Superior temporal gyrus (tissue), 1 donor: ENCODE measurements around the gene MACROD2.
"Not testable (repeated sequence)": the region's sequence is repeated elsewhere in the genome, so short reads cannot be mapped to it uniquely, and the experiment has no call there.

ENCODE experiments used
- DNase-seq: peaks from one replicate; pipeline ENCODE4 v3.0.0-alpha.2; 2016; ENCODE audit errors: extremely low spot score

MACROD2 gene

DNA sequence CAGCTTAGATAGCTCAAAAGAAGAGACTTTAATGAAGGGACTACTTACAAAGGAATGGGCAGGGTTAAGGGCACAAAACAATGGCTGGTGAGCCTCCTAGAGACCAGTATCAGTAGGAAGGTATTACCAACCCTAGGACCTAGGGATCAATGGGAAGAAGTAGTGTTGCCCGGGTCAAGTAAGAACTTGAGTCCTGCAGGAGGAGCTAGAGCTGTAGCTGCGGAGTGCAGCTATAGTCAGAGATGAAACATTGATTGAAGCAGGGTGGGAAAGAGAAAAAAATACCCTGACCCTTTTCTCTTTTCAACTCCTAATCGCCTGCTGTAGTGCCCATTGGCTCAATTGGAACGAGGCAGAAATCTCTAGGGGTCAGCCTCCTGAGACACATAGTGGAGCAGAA, 198.1 kb downstream of the MACROD2 start:
- no peak for DNase-seq

- no peak for DNase-seq
Measured at GRCh38 chr20:14193885-14194284, 198.6 kb downstream of the MACROD2 start.

GRCh38 chr20:14197097-14197496, 201.8 kb downstream of the MACROD2 start:
- no peak for DNase-seq

DNA sequence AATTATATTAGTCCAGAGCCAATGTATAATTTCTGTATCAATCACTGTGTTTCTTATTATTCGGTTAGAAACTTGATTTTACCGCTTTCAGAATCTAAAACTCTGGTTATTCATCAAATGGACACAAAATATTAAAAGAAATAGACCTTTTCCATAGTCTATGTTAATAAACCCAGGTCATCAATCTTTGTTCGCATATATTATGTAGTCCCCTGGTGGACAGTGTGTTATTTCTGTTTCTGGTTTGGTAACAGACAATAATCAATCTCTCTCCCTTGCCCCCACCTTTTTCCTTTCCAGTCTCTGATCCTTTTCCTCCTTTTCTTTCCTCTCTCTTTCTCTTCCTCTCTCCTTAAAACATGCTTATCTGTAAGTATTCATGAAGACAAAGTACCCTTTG, 203.1 kb downstream of the MACROD2 start:
- no peak for DNase-seq

DNA sequence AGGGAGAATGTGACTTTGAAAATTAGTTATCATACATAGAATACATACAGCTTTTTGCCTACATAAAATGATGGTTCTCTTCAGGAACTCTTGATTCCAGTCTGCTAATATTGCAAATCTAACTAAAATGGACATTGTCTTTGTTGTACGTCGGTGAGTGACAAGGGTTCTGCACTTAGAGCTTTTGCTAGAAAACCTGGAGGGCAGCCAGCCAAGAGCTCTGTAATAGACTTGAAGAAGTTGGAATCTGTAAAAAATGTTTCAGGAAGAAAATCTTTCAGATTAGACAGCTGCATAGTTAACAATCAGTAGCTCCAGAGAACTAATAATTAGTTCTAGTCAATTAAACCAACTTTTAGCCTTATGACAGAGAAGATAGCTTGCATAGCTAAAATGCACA, 203.8 kb downstream of the MACROD2 start:
- DNase-seq = no peak

DNA sequence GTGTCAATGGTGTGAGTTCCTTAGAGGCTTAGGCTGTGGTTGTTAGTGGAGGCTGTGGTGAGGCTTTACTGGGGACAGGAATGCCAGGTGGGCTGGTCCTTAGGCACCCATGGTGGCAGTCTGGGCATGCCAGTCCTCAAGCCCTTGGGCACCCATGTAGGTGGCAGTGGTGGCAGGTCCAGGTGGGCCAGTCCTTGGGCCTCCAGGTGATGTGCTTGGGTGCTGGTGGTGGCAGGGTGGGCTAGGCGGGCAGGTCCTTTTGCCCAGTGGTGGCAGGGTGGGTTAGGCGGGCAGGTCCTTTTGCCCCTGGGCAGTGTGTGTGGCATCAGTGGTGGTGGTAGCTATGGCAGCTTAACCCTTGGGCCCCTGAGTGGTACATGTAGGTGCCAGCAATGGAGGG, 208.3 kb downstream of the MACROD2 start:
- DNase-seq = no peak

DNA sequence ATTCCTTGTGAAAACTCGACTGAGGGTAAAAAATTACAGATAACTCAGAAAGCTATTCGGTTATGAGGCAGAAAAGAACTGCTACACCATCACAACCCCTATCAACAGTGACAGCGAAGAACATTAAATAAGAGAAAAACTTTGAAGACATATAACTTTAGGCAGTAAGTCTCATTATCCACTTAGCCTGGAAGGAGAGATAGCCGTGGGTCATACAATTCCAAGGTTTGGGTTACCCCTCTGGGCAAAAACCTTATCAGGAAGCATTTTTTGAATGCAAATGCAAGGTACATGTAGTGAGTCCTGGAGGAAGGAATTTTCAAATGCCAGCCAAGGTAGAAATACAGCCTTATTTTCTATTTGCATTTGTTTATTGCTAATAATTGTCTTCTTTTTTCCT, 212.3 kb downstream of the MACROD2 start:
- no peak for DNase-seq

DNA sequence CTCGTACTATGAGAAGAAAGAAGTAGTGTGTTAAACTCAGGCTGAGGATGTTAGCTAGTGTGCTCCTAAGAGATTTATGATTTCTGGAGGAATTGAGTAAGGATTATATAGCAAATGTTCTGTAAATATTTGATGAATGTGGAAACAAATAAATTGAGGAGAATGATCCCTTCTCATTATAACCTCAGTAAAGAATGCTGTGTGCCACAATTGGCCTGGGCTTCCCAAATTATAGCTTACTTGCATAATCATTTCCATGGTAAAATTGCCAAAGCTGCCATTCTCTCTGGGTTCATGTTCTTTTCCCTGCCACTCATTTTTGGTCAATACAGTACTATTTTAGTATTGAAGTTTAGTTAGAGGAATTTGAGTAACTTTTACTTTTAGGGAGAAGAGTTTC, 213.6 kb downstream of the MACROD2 start:
- no peak for DNase-seq

GRCh38 chr20:14210146-14210545, 214.8 kb downstream of the MACROD2 start:
- DNase-seq = no peak

- no peak for DNase-seq
Measured at GRCh38 chr20:14214046-14214445, 218.7 kb downstream of the MACROD2 start.

DNA sequence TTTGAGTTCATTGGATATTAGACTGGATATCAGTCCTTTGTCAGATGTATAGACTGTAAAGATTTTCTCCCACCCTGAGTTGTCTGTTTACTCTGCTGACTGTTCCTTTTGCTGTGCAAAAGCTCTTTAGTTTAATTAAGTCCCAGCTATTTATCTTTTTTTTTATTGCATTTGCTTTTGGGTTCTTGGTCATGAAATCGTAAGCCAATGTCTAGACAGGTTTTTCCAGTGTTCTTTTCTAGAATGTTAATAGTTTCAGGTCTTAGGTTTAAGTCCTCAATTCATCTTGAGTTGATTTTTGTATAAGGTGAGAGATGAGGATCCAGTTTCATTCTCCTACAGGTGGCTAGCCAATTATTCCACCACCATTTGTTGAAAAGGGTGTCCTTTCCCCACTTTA, 220.6 kb downstream of the MACROD2 start:
- not testable (repeated sequence) for DNase-seq

DNA sequence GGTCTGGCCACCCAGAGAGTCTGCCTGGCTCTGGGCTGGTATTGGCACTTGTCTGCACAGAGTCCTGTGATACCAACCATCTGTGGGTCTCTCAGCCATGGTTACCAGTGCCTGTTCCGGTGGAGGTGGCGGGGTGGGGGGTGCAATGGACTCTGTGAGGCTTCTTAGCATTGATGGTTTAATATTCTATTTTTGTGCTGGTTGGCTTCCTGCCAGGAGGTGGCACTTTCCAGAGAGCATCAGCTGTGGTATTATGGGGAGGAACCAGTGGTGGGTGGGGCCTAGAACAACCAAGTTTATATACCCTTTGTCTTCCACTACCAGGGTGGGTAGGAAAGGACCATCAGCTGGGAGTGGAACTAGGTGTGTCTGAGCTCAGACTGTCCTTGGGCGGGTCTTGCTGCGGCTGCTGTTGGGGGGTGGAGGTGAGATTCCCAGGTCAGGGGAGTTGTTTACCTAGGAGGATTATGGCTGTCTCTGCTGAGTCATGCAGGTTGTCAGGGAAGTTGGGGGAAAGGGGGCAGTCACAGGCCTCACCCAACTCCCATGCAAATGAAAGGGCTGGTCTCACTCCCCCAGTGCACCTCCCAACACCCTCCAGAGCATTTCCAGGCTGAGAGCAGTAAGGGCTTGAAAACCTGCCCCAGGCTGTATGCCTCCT, 224.6 kb downstream of the MACROD2 start:
- DNase-seq = no peak

DNA sequence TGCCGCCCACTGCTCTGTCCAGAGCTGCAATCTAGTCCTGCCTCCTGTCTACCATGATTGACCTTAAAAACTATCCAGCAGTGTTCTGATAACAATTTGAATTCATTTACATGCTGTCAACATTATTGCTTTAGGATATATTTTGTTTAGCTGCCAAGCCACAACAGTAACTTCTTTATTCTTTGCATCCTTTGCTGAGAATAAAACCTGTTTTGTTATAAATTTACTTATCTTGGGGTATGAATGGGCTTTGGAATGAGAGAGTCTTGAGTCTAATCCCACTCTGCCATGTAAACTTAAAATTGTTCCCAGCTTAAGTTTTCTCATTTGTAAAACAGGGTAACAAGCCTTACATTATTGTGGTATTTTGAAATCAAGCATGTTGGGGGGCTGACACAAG, 225.7 kb downstream of the MACROD2 start:
- DNase-seq = no peak

DNA sequence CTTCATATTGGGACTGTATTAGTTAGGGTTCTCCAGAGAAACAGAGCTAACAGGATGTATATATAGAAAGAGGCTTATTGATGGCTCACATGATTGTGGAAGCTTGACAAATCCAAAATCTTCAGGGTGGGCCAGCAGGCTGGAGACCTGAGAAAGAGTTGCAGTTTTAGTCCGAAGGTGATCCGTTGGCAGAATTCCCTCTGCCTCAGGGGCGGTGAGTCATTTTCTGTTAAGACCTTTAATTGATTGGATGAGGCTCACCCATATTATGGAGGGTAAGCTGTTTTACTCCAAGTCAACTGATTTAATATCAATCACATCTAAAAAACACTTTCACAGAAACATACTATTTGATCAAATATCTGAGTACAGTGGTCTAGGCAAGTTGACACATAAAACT, 228.5 kb downstream of the MACROD2 start:
- no peak for DNase-seq

DNA sequence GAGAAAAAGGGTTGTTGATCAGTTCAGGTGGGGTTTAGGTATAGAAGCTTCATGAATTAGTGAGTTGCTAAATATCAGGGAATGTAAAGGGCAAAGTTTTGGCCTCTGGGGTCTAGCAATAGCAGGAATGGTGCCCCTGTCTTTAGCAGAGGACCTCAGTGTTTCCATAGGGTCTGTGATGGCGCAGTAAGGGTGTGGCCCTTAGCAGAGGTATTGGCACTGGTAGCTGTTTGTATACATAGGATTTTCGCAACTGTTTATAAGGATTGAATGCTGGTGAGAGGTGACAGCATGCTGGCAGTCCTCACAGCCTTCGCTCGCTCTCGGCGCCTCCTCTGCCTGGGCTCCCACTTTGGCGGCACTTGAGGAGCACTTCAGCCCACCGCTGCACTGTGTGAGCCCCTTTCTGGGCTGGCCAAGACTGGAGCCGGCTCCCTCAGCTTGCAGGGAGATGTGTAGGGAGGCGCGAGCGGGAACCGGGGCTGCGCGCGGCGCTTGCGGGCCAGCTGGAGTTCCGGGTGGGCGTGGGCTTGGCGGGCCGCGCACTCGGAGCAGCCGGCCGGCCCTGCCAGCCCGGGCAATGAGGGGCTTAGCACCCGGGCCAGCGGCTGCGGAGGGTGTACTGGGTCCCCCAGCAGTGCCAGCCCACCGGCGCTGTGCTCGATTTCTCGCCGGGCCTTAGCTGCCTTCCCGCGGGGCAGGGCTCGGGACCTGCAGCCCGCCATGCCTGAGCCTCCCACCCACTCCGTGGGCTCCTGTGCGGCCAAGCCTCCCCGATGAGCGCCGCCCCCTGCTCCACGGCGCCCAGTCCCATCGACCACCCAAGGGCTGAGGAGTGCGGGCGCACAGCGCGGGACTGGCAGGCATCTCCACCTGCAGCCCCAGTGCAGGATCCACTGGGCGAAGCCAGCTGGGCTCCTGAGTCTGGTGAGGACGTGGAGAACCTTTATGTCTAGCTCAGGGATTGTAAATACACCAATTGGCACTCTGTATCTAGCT, 231.0 kb downstream of the MACROD2 start:
- DNase-seq = not testable (repeated sequence)

DNA sequence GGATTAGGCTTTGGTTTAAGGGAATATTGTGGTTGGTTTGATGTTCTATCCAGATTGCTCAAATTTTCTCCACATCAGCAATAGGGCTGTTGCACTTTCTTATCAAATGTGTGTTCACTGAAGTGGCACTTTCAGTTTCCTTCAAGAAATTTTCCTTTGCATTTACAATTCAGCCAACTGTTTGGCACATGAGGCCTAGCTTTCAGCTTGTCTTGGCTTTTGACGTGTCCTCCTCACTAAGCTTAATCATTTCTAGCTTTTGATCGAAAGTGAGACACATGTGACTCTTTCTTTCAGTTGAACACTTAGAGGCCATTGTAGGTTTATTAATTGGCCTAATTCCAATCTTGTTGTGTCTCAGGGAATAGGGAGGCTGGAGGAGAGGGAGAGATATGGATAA, 237.3 kb downstream of the MACROD2 start:
- DNase-seq = no peak

DNA sequence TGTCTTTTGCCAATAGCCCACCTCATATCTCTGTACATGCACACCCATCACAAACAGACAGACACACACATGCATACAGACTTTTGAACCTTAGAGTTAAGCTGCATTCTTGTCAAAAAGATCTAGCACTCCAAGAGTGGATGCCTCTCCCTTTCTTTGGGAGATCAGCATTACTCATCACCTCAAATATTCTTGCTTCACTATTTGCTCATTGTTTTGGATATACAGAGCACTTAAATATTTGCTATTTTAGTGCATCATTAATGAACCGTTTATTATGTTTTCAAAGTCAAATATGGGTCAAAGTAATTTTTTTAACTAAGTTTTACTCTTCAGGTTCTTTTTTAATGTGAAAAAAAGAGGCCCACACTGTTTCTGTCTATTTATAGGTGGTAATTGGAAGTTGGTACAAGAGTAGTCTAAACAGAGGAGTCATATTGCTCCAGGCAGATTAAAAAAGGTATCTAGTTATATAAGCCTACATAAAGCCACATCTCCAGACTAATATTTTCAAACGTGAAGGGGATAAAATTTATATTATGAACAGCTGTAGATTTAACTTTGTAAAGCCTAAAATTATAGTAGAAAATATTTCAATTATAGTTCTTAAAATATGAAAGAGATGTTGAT, 239.5 kb downstream of the MACROD2 start:
- DNase-seq = no peak

DNA sequence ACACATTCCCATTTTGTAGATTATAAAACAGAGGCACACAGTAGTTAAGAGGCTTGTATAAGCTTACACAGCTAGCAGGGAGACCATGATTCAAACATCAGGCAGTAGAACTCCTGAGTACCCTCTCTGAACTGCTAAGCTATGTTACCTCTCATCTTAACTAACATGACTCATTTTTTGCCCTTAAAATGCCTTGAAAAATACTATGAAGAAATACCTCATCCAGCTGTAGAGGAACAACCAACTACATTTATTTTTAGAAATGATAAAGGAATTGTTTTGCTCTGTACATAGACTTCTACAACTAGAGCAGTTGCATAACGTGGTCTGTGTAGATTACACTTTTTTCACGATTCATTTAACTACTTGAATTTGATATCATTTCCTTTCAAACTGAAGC, 240.0 kb downstream of the MACROD2 start:
- no peak for DNase-seq

DNA sequence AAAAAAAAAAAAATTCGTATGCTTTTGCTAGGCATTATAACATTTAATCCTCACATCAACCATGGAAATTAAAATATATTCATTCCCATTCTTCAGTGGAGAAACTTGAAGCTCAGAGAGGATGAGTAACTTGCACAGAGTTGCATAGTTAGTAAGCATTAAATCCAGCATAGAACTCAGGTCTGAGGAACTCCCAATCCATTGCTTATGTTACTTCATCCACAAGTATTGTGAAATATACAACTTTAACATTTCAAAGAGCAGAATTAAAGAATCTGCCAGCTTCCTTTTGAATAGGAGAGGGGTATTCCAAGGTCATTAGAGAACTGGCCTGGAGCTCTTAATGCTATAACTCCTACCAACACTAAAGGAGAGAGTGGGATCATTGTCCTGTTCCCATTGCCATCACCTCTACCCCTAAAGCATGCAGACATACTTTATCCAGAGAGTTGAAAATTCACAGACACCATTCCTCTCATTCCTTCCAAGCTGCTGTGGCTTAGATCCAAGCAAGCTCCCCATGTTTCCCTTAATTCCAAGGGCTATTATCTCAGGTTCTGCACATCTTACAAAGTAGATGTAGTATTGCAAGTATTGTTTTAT, 250.2 kb downstream of the MACROD2 start:
- DNase-seq = no peak

GRCh38 chr20:14259689-14260088, 264.4 kb downstream of the MACROD2 start:
- DNase-seq = no peak

DNA sequence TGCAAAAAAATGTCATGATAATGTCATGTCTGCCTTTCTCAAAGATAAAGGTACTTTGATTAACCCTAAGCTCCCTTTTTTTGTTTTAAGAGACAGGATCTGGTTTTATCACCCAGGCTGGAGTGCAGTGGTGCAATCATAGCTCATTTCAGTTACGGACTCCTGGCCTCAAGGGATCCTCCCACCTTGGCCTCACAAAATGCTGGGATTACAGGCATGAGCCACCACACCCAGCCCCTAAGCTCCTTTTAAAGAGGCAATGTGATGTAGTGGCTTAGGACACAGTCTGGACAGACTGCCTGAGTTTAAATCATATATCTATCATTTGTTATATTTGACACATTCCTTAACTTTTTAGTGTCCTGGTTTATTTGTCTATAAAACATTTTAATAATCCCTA, 265.1 kb downstream of the MACROD2 start:
- DNase-seq = no peak

DNA sequence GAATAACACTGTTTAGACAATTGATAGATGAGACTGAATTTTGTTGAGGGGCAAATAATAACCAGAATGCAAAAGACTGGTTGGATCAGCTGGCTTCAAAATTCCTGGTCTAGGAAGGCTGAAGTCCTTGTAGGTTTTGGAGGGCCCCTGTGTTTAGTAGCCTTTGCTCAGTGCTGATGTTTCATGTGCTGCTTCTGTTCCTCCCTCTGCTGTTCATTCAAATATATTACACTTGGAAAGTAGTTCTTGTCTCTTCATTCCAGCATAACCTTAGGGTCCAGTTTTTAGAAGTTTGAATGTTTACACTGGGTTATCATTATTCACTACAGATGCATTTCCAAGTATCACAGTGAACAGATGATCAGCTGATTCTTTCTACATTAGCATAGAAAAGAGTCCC, 269.6 kb downstream of the MACROD2 start:
- no peak for DNase-seq
